NB4 (cell line): ENCODE measurements around the gene MAPRE2.

Experiments
- CTCF ChIP-seq: IDR thresholded peaks from one replicate; pipeline ENCODE4 v1.5.1; 2012; ENCODE audit warnings: low read depth, low read length
- MAX ChIP-seq: IDR thresholded peaks from 2 replicates; pipeline ENCODE4 v1.6.1; 2011; ENCODE audit warnings: low read depth, low read length
- MYC ChIP-seq: IDR thresholded peaks from 2 replicates; pipeline ENCODE4 v1.6.1; 2011; ENCODE audit warnings: low read depth, low read length

GRCh38 chr18:35164133-35164532 lies 122.9 kb downstream of the MAPRE2 start:
- TF ChIP-seq CTCF: no peak
- TF ChIP-seq MAX: no peak
- TF ChIP-seq MYC: no peak
